IPS-11a (cell line): ENCODE results near the gene MEIS3.
A peak's percentile ranks its signal among the peaks of the same experiment; 100 is the strongest.

Experiments used
- H3K4me3 ChIP-seq: one replicate; pipeline ENCODE4 v1.5.1; 2013; ENCODE audit warnings: low read depth, low read length, control low read depth

MEIS3 gene

DNA sequence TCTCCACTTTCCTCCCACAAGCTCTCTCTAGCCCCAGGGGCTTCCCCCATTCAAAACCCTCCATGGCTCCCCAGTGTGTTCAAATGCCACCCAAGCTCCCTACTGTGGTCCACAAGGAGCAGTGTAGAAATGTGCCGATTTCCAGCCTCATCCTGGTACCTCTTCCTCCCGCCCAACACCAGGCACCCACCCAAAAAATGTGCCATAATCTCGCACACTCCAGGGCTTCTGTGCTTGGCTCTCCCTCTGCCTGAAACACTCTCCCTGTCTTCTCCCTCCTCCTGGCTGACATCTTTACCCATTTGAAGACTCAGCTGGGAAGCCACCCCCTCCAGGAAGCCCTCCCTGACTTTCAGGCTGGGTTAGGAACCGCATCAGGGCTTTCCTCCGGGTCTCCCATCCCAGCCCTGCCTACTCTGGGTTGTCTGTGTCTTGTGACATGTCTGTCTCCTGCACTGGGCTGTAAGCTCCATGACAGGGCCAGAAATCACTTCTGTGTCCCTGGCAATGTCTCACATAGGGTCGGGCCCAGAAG lies 16.6 kb upstream of the MEIS3 start:
- H3K4me3 ChIP-seq: no peak overlapping the region

DNA sequence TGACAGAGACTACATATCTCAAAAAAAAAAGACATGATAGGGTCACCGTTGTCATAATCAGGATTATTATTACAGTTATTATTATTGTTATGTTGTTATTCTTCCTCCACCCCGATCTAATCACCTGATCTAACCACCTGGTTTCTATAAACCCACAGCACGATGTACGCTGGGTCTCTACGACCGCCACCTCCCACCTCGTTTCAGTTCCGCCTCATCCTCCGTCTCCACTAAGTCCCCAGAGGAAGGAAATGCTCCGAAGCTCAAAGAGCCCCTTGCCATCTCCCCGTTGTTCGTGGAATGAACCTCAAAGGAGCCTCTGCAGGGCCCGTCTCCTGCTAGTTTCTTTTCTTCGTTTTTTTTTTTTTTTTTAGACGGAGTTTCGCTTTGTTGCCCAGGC lies 15.9 kb upstream of the MEIS3 start:
- no peak overlapping the region for H3K4me3 ChIP-seq

DNA sequence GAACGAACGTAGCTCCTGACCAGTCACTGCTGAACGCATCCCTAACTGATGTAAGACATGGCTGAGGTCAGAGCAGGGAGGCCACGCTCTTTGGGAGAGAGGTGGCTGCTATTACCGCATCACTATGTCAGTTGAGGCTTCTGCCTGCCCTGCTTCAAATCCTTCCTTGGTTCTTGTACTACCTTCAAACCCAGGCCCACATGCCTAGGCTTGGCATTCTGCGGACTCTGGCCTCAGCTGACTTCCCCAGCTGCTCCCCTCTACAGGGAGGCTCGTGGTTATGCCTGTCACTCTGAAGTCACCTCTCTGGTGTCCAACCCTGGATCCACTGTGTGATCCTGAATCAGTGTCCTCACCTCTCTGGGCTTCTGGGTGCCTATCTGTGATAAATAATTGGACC lies 14.8 kb upstream of the MEIS3 start:
- H3K4me3 ChIP-seq: no peak overlapping the region

DNA sequence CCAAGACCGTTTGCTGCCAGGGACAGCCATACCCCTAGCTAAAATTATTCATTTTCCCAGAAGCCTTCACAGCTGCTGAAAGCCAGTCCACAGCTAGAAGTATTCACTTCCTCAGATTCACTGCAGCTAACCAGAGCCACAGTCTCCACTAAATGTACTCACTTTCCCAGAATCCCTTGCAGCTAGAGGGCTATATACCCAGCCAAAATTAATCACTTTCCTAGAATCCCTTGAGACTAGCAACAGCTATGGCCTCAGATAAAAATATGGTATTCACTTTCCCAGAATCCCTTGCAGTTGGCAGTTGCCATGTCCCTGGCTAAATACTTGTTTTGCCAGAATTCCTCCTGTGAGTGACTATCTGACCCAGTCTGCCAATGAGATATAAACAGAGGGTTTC lies 13.8 kb upstream of the MEIS3 start:
- no peak overlapping the region for H3K4me3 ChIP-seq

DNA sequence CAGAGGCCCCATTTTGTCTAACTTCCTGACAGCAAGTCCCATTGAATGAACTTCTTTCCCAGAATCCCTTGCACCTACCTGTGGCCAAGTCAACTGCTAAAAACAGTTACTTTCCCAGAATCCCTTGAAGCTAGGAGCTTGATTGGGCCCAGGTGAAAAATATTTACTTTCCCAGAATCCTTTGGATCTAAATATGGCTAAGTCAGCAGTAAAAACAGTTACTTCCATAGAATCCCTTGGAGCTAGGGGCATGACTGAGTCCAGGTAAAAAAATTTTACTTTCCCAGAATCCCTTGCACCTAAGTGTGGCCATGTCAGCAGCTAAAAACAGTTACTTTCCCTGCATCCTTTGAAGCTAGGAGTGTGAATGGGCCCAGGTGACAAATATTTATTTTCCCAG lies 13.2 kb upstream of the MEIS3 start:
- H3K4me3 ChIP-seq: no peak overlapping the region

DNA sequence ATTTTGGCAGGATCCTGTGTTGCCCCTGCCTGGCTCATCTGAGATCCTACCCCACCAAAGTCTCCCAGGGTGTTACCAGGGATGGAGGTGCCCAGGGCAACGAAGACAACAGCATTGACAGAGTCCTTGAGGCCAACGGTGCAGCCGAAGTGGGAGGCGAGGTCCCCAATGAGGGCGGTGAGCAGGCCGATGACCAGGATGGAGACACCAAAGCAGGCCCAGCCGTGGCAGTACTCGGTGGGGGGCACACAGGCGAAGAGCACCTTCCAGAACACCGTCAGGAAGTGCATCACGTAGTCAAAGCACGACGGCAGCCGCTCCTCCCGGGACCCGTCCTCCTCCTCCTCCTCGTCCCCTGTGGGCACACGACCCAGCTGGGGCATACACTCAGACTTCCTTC lies 12.8 kb upstream of the MEIS3 start:
- no peak overlapping the region for H3K4me3 ChIP-seq

DNA sequence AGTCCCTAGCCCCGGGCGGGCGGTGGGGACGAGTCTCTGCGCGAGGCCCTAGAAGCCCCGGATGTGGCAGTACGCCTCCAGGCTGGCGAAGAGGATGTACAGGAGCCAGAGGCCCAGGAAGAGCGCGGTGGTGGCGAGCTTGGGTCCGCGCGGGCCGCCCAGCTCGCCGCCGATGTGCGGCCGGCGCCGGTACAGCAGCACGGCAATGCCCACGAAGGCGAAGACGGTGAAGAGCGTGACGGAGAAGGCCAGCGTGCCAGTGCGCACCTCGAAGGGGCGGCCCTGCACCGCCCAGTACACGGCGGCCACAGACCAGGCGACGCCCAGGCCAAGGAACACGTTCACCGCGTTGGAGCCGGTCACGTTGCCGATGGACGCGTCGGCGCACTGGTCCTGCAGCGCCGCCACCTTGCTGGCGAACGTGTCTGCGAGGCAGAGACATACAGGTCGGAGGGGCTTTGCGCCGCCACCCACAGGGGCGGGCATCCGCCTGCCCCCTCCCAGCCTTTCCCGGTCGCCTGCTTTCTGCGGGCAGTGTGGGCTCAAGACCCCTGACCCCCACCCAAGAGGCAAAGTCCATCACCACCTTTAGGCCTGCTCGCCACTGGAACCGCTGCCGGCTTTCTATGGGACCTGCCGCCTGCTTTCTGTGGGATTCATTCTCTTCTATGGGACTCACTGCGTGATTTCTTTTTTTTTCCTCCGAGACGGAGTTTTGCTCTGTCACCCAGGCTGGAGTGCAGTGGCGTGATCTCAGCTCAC lies 10.9 kb upstream of the MEIS3 start:
- peak overlapping the region; percentile 5 for H3K4me3 ChIP-seq

DNA sequence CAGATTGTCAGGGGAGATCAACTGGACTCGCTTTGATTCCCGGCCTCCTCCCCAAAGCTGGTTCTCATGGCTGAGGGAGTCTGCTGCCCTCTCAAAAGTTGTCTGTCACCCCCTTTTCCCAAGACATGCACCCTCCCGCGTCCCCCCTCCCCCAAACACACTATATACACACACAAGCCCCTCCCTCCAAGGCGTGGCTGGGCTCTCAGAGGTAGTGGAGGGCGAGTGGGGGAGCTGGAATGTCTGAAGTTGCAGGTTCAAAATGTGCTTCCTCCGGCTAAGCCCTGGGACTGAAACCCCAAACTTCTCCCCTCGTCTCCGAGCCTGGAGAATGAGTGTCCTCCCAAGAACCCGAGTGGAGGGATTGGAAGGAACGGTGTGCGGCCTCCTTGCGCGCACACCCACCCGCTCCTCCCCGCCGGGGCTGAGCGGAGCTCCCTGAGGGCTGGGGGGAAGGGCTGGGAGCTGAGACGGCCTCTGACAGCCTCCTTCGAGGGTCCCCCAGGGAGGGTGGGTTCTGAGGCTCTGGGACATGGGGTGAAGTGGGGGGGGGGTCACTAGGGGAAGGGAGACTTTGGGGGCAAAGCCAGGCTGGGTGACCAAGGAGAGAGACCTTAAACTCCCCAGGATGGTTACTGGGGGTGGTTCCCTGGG lies 9.9 kb upstream of the MEIS3 start:
- H3K4me3 ChIP-seq: peak overlapping the region; percentile 13

DNA sequence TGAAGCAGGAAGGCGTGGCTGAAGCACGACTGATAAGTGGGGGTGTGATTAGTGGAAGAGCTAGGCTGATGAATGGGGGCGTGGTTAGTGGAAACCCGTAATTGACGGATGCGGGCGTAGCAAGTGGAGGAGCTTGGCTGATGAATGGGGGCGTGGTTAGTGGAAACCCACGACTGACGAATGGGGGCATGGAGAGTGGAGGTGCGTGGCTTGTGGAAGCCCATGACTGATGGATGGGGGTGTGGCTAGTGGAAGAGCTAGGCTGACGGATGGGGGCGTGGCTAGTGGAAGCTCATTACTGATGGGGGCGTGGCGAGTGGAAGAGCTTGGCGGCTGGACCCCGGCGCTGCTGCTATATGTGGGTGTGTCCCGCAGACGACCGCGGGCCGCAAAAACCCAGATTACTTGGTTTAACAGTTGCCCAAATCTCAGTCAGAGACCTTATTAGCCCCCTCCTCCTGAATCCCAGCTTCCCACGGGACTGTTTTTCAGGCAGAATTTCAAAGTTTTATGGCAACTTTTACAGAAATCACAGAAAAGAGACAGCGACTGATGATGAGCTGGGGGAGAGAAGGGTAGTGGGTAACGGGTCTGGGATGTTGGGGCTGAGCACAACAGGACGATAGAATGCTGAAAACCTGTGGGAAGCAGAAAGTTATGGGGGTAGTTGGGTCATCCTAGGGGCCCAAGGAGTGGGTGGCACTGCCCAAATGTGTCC lies 9.0 kb upstream of the MEIS3 start:
- H3K4me3 ChIP-seq: peak overlapping the region; percentile 8

DNA sequence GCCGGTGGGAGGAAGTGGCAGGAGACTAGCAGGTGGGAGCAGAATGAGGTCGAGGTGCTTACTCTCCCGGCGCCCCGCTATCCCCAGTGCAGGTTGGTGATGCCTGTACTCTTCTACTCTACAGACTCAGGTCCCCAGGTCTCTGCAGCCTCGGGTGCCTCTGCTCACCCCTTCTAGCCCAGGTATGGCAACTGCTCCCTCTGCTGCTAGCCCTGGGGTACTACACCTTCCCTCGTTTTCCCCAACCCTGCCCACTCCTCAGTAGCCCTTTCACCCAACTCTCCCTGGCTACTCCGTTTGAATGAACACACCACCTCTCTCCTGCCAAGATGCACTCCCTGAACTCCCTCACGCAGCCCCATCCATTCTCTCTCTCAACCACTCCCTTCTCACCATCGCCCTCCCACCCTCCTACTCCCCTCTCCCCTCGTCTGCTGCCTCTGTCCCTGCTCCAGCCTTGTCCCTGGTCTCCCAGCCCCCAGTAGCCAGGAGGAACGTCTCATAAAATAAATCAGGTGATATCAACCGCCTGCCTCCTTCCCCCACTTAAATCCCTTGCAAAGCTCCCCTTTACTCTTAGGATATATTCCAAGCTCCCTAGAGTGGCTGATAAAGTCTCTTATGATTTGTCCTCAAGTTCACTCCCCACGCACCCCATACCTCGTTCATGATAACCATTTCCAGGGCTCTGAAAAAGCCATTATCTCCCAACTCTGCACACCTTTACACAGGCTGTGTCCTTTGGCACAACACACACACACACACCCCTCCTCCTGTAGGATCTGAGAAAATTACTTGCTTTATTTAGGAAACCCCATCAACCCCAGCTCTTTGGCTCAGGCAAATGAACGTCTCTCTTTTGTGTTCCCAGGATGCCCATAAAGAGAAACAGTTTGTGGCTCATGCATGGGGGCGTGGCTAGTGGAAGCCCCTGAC lies 8.2 kb upstream of the MEIS3 start:
- H3K4me3 ChIP-seq: peak overlapping the region; percentile 8

DNA sequence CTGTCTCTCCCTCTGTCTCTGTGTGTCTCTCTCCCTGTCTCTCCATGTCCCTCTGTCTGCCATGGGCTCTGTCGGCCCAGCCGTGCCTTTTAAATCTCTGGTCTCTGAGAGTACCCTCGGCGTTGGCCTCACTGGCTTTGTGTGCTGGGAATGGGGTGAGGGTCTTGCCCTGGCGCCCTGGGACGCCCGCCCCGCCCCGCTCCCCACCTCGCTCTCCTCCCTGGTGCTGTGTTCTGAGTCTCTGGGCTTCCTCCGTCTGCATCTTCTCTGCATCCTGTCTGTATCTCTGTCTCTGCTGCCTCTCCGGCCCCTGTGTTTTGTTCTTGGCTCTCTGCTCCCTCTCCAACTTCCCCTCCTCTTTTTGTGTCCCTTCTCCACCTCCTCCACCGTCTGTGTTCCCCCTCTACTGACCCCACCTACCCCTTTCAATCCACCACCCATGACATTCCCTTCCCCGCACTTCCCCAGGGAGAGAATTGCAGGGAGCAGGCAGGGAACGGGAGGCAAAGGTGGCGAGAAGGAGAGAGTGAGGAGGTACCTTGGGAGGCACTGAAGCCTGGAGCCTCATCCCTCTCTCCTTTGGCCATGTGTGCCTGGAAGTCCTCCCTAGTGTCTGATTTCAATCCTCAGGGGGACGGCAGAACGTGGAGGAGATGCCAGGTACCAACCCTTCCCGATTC lies 4.0 kb upstream of the MEIS3 start:
- no peak overlapping the region for H3K4me3 ChIP-seq

DNA sequence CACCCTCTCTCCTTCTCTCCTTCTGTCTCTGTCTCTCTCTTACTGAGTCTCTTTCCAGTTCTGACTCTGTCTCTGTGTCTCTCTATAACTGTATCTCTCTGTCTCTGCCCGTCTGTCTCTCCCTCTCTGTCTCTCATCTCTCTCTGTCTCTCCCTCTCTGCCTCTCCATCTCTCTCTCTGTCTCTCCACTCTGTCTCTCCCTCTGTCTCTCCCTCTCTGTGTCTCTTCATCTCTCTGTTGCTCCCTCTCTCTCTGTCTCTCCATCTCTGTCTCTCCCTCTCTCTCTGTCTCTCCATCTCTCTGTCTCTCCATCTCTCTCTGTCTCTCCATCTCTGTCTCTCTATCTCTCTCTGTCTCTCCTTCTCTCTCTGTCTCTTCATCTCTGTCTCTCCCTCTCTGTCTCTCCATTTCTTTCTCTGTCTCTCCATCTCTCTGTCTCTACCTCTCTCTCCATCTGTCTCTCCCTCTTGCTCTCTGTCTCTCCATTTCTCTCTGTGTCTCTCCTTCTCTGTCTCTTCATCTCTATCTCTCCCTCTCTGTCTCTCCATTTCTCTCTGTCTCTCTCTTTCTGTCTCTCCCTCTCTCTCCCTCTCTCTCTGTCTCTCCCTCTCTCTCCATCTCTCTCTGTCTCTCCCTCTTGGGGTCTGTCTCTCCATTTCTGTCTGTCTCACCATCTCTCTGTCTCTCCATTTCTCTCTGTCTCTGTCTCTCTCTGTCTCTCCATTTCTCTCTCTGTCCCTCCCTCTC lies 3.3 kb upstream of the MEIS3 start:
- no peak overlapping the region for H3K4me3 ChIP-seq

DNA sequence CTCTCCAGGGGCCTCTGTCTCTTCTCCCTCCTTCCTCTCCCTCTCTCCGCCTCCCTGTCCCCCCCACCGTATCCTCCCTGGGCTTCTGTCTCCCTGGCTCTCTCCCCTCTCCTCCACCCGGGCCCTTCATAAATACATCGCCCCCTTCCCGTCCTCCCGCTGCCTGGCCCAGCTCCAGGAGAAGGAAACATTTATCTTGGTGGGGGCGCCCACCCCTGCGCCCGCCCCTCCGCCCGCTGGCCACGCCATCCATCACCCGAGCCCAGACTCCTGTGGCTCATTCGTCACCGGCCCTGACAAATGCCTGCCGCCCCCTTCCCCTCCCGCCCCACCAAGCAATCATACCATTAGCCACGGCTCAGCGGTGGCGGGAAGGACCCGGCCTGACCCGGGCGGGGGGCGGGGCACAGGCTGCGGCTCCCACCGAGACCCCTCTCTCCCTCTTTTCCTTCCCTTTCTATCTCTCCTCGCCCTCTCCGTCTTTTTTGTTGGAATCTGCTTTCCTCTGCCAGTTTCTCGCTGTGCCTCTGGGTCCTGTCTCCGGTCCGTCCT lies 2.6 kb upstream of the MEIS3 start:
- no peak overlapping the region for H3K4me3 ChIP-seq

DNA sequence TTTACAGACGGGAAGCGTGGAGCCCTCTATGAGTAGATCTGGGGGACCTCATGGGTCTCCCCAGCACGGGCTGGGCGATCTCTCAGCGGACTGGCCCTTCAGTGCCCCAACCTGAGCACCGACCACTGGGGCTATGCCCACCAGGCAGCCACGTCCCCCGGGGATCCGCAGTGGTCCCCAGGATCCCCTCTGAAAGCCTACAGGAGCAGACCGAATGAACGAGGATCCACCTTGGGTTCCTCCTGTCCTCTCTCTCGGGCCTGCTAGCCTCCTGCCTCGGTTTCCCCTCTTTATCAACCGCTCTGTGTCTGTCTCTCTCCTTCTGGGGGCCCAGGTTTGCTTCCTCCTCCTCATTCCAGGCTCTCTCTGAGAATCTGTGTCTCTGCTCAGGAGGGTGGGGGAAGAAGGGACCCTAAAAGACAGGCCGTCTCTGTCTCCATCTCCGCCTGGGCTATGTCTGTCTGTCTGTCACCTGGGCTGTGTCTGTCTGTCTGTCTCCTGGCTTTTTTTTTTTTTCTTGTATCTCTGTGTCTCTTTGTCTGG lies 2.0 kb upstream of the MEIS3 start:
- no peak overlapping the region for H3K4me3 ChIP-seq

DNA sequence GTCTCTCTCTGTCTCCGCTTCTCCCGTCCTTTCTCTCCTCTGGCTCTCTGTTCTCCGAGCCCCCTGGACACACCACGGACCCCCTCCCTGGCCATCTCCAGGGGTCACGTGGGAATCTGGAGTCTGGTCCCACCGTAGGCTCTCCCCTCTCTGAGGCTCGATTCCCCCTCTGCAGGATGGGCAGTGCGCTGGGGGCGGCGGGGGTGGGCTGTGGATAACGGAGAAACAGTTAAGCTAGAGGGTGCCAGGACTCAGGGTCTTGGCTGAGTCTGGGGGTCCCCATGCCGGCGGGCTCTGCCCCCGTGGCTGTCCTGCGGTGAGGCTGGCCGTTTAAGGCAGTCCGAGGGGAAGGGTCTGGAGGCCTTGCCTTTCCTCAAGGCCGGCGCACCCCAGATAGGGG lies 462 bp upstream of the MEIS3 start:
- H3K4me3 ChIP-seq: no peak overlapping the region

DNA sequence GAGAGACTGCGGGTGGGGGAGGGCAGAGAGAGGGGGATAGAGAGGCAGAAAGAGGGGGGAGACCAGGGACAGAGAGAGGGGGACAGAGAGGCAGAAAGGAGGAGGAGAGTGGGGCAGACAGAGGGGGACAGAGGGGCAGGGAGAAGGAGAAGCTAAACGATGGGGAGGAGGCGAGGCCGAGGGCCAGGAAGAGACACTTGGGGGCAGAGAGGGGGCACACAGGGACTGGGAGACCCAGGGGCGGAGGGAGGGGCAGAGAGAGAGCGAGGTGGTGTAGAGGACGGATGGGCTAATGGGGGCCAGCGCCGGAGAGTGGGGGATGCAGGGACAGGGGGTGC lies 666 bp downstream of the MEIS3 start:
- peak overlapping the region; percentile 55 for H3K4me3 ChIP-seq

DNA sequence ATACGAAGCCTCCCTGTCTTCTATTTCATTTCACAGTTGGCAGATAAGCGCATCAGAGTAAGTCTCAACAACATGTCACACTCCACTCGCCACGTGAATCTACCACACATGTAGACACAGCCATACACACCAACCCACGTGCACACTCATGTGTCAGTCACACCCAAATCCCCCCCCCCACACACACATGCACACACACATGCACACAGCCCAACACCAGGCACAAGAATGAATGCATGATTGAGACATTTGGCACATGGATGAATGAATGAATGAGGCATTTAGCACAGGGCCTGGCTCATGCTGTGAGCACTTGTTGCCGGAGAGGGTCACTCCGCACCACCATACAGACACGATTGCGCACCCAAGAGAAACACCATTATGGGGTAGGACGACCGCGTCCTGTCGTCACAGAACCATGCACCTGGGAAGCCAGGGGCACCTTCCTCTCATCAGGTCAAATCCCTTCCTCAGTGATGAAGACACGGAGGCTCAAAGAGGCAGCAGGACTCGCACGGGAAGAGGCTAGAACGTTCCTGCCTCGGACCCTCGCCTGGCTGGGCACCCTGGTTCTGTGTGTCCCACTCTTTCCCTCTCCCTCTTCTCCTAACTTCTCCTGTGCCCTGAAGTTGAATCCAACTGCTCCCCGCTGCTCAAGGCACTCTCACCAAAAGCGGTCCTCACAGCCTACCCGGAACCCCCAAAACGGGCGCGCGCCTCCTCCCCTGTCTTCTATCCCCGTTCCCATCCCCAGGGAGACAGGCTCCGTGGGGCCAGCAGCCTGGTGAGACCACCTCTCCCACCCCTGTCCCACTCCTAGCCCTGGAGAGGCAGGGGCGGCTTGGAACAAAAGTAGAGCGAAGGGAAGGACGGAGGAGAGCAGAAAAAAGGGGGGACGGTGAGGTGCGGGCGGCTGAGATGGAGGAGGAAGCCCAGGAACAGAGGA lies 1.3 kb downstream of the MEIS3 start:
- peak overlapping the region; percentile 55 for H3K4me3 ChIP-seq
